Psoas muscle (tissue), 8 donors: ENCODE data around the gene ACYP2. TPM values are rescaled to one million over a fixed set of nuclear protein-coding genes. Genes with fewer than 3 reads are reported as not detected.

Source experiments
- ATAC-seq, 4 donors: fragments of 200-7000 bp; cut with Tn5 transposase; one replicate each; pipeline ENCODE4 v1.9.1; 2020; ENCODE audit warnings: moderate library complexity in 3 of 4, mild to moderate bottlenecking in 2 of 4
- DNase-seq, 2 donors: peaks; one replicate each; pipeline ENCODE4 v3.0.0-alpha.2; 2020
- H3K27ac ChIP-seq: fragments of 200-600 bp; one replicate; pipeline ENCODE4 v1.8.0; 2022
- H3K27me3 ChIP-seq, 3 donors: fragments of 200-600 bp in 1 of 3; one replicate each; pipeline versions ENCODE4 v1.6.1 to v1.8.0; 2013 to 2022; ENCODE audit warnings: low read length in 2 of 3, mild to moderate bottlenecking in 2 of 3, moderate library complexity in 1 of 3; ENCODE audit not compliant: insufficient read depth in 3 of 3
- H3K36me3 ChIP-seq, 2 donors: fragments of 200-600 bp in 1 of 2; one replicate each; pipeline versions ENCODE4 v1.6.1 to v1.8.0; 2013 to 2022; ENCODE audit warnings: low read depth in 1 of 2, mild to moderate bottlenecking in 1 of 2, moderate library complexity in 1 of 2; ENCODE audit not compliant: insufficient read depth in 1 of 2
- H3K4me1 ChIP-seq: fragments of 200-600 bp; one replicate; pipeline ENCODE4 v1.8.0; 2022
- H3K4me3 ChIP-seq: fragments of 200-600 bp; one replicate; pipeline ENCODE4 v1.8.0; 2022; ENCODE audit warnings: mild to moderate bottlenecking
- H3K9me3 ChIP-seq: fragments of 200-600 bp; one replicate; pipeline ENCODE4 v1.8.0; 2022
- WGBS, 3 donors: extraction: QIAGEN DNeasy Blood & Tissue Kit; methylation state at CpG; one replicate each; pipeline versions ENCODE4 v1.1.6 to v1.1.7; 2013; 5-methylcytosine and 5-hydroxymethylcytosine counted together
- intact Hi-C, 2 donors: fragments of 100-400 bp; cut with DNase I; formaldehyde crosslinking; loops; one replicate each; pipeline versions ENCODE4 v1.11.0 to v1.14.2; 2022
- polyA plus RNA-seq, 3 donors: library from polyadenylated mRNA; stranded (reverse); fragments of 200-250 nt; gene quantifications; one replicate each; pipeline ENCODE4 v1.2.3, GENCODE V29; 2013
- total RNA-seq, 4 donors: library from RNA; stranded (reverse); fragmentation: NEBNext Ultra II Directional in 2 of 4; extraction: Animal tissue kit (Norgen Biotek cat#: 25700) in 2 of 4; gene quantifications; one replicate each; pipeline versions ENCODE4 v1.2.1 to v1.2.4, GENCODE V29; 2021 to 2023
- TF ChIP-seq, protein P1 (sequence below): fragments of 200-600 bp; IDR thresholded peaks from one replicate; pipeline ENCODE4 v1.8.0; 2022; ENCODE audit warnings: antibody characterized with exemption
- donor health status: healthy with polysubstance abuse.
- donor health status: DM: no; HTN: no; CAD: no; lungs with moderate emphysema.
- donor health status: Bipolar disorder and iron deficiency.
- donor health status: healthy.
- donor health status: DM: yes; HTN: yes; CAD: no.
- donor health status: DM: no; HTN: no; CAD: no.
- donor health status: DM: no; HTN: no; CAD: no.
- donor health status: DM: yes; HTN: yes; CAD: no.

Gene ACYP2
- total and polyA plus RNA-seq, 7 donors: 73.5 to 231 (median 108) TPM

- TF ChIP-seq, protein P1, sequence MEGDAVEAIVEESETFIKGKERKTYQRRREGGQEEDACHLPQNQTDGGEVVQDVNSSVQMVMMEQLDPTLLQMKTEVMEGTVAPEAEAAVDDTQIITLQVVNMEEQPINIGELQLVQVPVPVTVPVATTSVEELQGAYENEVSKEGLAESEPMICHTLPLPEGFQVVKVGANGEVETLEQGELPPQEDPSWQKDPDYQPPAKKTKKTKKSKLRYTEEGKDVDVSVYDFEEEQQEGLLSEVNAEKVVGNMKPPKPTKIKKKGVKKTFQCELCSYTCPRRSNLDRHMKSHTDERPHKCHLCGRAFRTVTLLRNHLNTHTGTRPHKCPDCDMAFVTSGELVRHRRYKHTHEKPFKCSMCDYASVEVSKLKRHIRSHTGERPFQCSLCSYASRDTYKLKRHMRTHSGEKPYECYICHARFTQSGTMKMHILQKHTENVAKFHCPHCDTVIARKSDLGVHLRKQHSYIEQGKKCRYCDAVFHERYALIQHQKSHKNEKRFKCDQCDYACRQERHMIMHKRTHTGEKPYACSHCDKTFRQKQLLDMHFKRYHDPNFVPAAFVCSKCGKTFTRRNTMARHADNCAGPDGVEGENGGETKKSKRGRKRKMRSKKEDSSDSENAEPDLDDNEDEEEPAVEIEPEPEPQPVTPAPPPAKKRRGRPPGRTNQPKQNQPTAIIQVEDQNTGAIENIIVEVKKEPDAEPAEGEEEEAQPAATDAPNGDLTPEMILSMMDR: no peak
- DNase-seq (no peak), ATAC-seq (no peak)
- no peak overlapping the region for H3K4me3 ChIP-seq
- intact Hi-C loops: loop anchor here in 1 of 2 donors (10.0 kb wide), 1 partner anchor 107 kb away; the partner anchor contains the start of gene PSME4
- no peaks in the 10 kb centered on the region for H3K27me3 ChIP-seq
- H3K36me3 ChIP-seq: no peaks in the 10 kb centered on the region
- 82 to 92% (median 91%) methylated on average over 6 of the region's 6 CpGs for WGBS, 3 donors
- H3K9me3 ChIP-seq: no peaks in the 10 kb centered on the region
- H3K4me1 ChIP-seq: peaks cover 10% of the 10 kb centered on the region
- H3K27ac ChIP-seq: no peak overlapping the region
Observed at GRCh38 chr2:54081574-54081973, 33.8 kb upstream of the ACYP2 start.

DNA sequence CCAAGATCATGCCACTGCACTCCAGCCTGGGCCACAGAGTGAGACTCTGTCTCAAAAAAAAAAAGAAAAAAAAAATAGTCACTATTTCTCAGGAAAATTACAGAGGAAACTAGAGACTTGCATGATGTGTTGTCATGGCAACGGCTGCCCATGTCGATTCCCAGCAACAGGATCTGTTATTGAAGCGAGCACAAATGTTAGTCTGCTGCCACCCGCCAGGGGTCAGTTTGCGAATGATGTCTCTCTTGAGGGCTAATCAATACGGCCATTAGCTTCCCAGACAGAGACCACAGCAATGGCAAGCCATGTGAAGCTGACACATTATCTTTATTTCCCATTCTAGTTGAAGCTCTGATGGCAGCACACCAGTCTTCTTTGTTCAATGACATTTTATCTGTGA is 32.4 kb upstream of the ACYP2 start:
- no peak for DNase-seq
- TF ChIP-seq, protein P1: no peak
- H3K27me3 ChIP-seq: no peaks in the 10 kb centered on the region
- WGBS, 3 donors: 79 to 86% (median 85%) methylated on average over 6 of the region's 6 CpGs
- H3K9me3 ChIP-seq: no peaks in the 10 kb centered on the region
- H3K36me3 ChIP-seq: no peaks in the 10 kb centered on the region
- intact Hi-C loops: loop anchor here in 1 of 2 donors (10.0 kb wide), 1 partner anchor 108 kb away; the partner anchor contains the start of gene PSME4
- H3K4me1 ChIP-seq: peaks cover 9% of the 10 kb centered on the region
- no peak overlapping the region for H3K27ac ChIP-seq
- H3K4me3 ChIP-seq: no peak overlapping the region
- ATAC-seq: no peak

- no peak for ATAC-seq
- no peaks in the 10 kb centered on the region for H3K36me3 ChIP-seq
- H3K27me3 ChIP-seq: no peaks in the 10 kb centered on the region
- intact Hi-C loops: loop anchor here in 1 of 2 donors (10.0 kb wide), 1 partner anchor 109 kb away; the partner anchor contains the start of gene PSME4
- DNase-seq: no peak
- H3K4me3 ChIP-seq: no peak overlapping the region
- WGBS, 3 donors: 61 to 77% (median 75%) methylated on average over 1 of the region's 1 CpG
- no peaks in the 10 kb centered on the region for H3K9me3 ChIP-seq
- TF ChIP-seq, protein P1: no peak
- H3K27ac ChIP-seq: no peak overlapping the region
- peaks cover 5% of the 10 kb centered on the region for H3K4me1 ChIP-seq
Observed at GRCh38 chr2:54083445-54083844, 32.0 kb upstream of the ACYP2 start.

GRCh38 chr2:54084600-54084999 is 30.8 kb upstream of the ACYP2 start:
- Histone ChIP-seq H3K27me3 (no peaks in the 10 kb centered on the region), H3K36me3 (no peaks in the 10 kb centered on the region), H3K4me1 (no peaks in the 10 kb centered on the region), H3K4me3 (no peak overlapping the region), H3K9me3 (no peaks in the 10 kb centered on the region), H3K27ac (no peak overlapping the region)
- TF ChIP-seq, protein P1: peak; percentile 29
- WGBS, 3 donors: 36 to 63% (median 57%) methylated on average over 3 of the region's 3 CpGs
- DNase-seq (no peak), ATAC-seq (peak; percentile 62 to 85 (median 66))
- intact Hi-C loops: loop anchor here in 1 of 2 donors (10.0 kb wide), 1 partner anchor 110 kb away; the partner anchor contains the start of gene PSME4

- no peak for DNase-seq
- peak in 3 of 4 donors; percentile 35 to 53 (median 45) for ATAC-seq
- Histone ChIP-seq H3K4me1 (no peaks in the 10 kb centered on the region), H3K9me3 (no peaks in the 10 kb centered on the region), H3K36me3 (no peaks in the 10 kb centered on the region), H3K27ac (no peak overlapping the region), H3K27me3 (no peaks in the 10 kb centered on the region), H3K4me3 (no peak overlapping the region)
- 63 to 78% (median 65%) methylated on average over 10 of the region's 10 CpGs for WGBS, 3 donors
- TF ChIP-seq, protein P1: no peak
- intact Hi-C loops: loop anchor here in 1 of 2 donors (10.0 kb wide), 1 partner anchor 110 kb away; the partner anchor contains the start of gene PSME4
Observed at GRCh38 chr2:54085069-54085468, 30.3 kb upstream of the ACYP2 start.
